SK-N-SH (cell line): Measurements from ENCODE around the gene CEP290.
"Not testable (repeated sequence)": the region's sequence is repeated elsewhere in the genome, so short reads cannot be mapped to it uniquely, and the experiment has no call there.

Experiments used
- EP300 ChIP-seq, 2 experiments: IDR thresholded peaks; 2 replicates each; pipeline versions ENCODE4 v1.4.0 to v1.6.1; 2012; ENCODE audit warnings: borderline replicate concordance in 1 of 2, low read depth in 1 of 2, low read length in 1 of 2
- FOSL2 ChIP-seq: IDR thresholded peaks from 2 replicates; pipeline ENCODE4 v1.4.0; 2012; ENCODE audit warnings: low read depth, mild to moderate bottlenecking, moderate library complexity, borderline replicate concordance
- FOXJ3 ChIP-seq: sonication (generic); formaldehyde crosslinking; IDR thresholded peaks from 2 replicates; pipeline ENCODE4 v1.5.1; 2020; ENCODE audit warnings: mild to moderate bottlenecking, missing genetic modification reagents
- GABPA ChIP-seq: IDR thresholded peaks from 2 replicates; pipeline ENCODE4 v1.4.0; 2012; ENCODE audit warnings: low read depth, mild to moderate bottlenecking
- JUND ChIP-seq: IDR thresholded peaks from 2 replicates; pipeline ENCODE4 v1.4.0; 2012
- MAX ChIP-seq: IDR thresholded peaks from 2 replicates; pipeline ENCODE4 v1.4.0; 2012; ENCODE audit warnings: low read depth
- MXI1 ChIP-seq: IDR thresholded peaks from 2 replicates; pipeline ENCODE4 v1.6.1; 2012; ENCODE audit warnings: mild to moderate bottlenecking, low read depth, low read length, improper control_type of control experiment
- RFX5 ChIP-seq: IDR thresholded peaks from 2 replicates; pipeline ENCODE4 v1.6.1; 2012; ENCODE audit warnings: mild to moderate bottlenecking, improper control_type of control experiment, low read length
- TF ChIP-seq, protein P1 (sequence below): fragments of 200-600 bp; sonication (generic); IDR thresholded peaks from 2 replicates; pipeline ENCODE4 v1.6.1; 2017; ENCODE audit warnings: antibody characterized with exemption, mild to moderate bottlenecking, moderate library complexity

DNA sequence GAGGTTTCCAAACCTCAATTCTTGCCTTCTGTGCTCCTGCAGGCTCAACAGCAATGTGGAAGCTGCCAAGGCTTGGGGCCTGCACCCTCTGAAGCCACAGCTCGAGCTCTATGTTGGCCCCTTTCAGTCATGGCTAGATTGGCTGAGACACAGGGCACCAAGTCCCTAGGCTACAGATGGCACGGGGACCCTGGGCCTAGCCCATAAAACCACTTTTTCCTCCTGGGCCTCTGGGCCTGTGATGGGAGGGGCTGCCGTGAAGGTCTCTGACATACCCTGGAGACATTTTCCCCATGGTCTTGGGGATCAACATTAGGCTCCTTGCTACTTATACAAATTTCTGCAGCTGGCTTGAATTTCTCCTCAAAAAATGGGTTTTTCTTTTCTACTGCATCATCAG lies 110.7 kb downstream of the CEP290 start:
- TF ChIP-seq EP300 (IDR thresholded peaks at IDR 0.05; ENCODE audit: borderline replicate concordance in 1 of 2, low read depth in 1 of 2, low read length in 1 of 2); JUND; FOXJ3; MAX; MXI1; FOSL2; RFX5; GABPA: not testable (repeated sequence)
- TF ChIP-seq, protein P1, sequence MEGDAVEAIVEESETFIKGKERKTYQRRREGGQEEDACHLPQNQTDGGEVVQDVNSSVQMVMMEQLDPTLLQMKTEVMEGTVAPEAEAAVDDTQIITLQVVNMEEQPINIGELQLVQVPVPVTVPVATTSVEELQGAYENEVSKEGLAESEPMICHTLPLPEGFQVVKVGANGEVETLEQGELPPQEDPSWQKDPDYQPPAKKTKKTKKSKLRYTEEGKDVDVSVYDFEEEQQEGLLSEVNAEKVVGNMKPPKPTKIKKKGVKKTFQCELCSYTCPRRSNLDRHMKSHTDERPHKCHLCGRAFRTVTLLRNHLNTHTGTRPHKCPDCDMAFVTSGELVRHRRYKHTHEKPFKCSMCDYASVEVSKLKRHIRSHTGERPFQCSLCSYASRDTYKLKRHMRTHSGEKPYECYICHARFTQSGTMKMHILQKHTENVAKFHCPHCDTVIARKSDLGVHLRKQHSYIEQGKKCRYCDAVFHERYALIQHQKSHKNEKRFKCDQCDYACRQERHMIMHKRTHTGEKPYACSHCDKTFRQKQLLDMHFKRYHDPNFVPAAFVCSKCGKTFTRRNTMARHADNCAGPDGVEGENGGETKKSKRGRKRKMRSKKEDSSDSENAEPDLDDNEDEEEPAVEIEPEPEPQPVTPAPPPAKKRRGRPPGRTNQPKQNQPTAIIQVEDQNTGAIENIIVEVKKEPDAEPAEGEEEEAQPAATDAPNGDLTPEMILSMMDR, result not testable (repeated sequence)
